Adrenal gland (tissue), 12 donors: Measurements from ENCODE around the gene LPAR2. TPM values are rescaled to one million over a fixed set of nuclear protein-coding genes. Genes with fewer than 3 reads are reported as not detected.

Experiments used
- DNase-seq, 7 donors: peaks; one replicate each; pipeline ENCODE4 v3.0.0-alpha.2; 2019 to 2020
- H3K27ac ChIP-seq, 5 donors: fragments of 200-600 bp; sonication (generic) in 4 of 5; 1 replicate in 3 of 5; 2 replicates in 2 of 5; pipeline versions ENCODE4 v1.5.1 to v1.8.0; 2016 to 2020; ENCODE audit warnings: mild to moderate bottlenecking in 1 of 5
- H3K27me3 ChIP-seq: fragments of 200-600 bp; 2 replicates; pipeline ENCODE4 v1.8.0; 2021
- H3K36me3 ChIP-seq, 2 donors: fragments of 200-600 bp; replicated peaks in 1 of 2; 1 replicate in 1 of 2; 2 replicates in 1 of 2; pipeline versions ENCODE4 v1.5.1 to v1.8.0; 2018 to 2022
- H3K4me1 ChIP-seq, 2 donors: fragments of 200-600 bp; replicated peaks in 1 of 2; 1 replicate in 1 of 2; 2 replicates in 1 of 2; pipeline versions ENCODE4 v1.5.1 to v1.8.0; 2018 to 2021
- H3K4me3 ChIP-seq, 4 donors: fragments of 200-600 bp; sonication (generic) in 3 of 4; one replicate each; pipeline ENCODE4 v1.5.1; 2016 to 2018
- H3K9me3 ChIP-seq, 3 donors: fragments of 200-600 bp; sonication (generic) in 1 of 3; replicated peaks in 1 of 3; 1 replicate in 2 of 3; 2 replicates in 1 of 3; pipeline versions ENCODE4 v1.5.1 to v1.8.0; 2016 to 2021
- CTCF ChIP-seq, 6 experiments: fragments of 450-650 bp in 4 of 6; fragments of 200-600 bp in 2 of 6; sonication (generic) in 1 of 6; IDR thresholded peaks; 1 replicate in 5 of 6; 2 replicates in 1 of 6; pipeline versions ENCODE4 v1.5.1 to v1.8.0; 2016 to 2021; ENCODE audit warnings: antibody characterized with exemption in 6 of 6, mild to moderate bottlenecking in 2 of 6, moderate library complexity in 1 of 6
- POLR2A ChIP-seq, 2 donors: fragments of 450-650 bp; IDR thresholded peaks; one replicate each; pipeline ENCODE4 v1.6.1; 2017; ENCODE audit warnings: antibody characterized with exemption in 2 of 2, mild to moderate bottlenecking in 2 of 2, moderate library complexity in 1 of 2
- WGBS, 4 donors: extraction: QIAGEN DNeasy Blood & Tissue Kit in 2 of 4; methylation state at CpG; one replicate each; pipeline versions ENCODE4 v1.1.5 to v1.1.7; 2013 to 2017; 5-methylcytosine and 5-hydroxymethylcytosine counted together
- intact Hi-C, 2 donors: fragments of 100-400 bp; cut with DNase I; formaldehyde crosslinking; loops; one replicate each; pipeline versions ENCODE4 v1.14.1 to v1.15.0; 2022 to 2023
- polyA plus RNA-seq, 3 donors: library from polyadenylated mRNA; stranded (reverse); fragments of 200-250 nt in 2 of 3; fragments of 350-450 nt in 1 of 3; fragmentation: Illumina TruSeq in 1 of 3; extraction: RNeasy Lipid Tissue Mini Kit (QIAGEN cat#74804) in 1 of 3; gene quantifications; one replicate each; pipeline ENCODE4 v1.2.3, GENCODE V29; 2013 to 2014
- total RNA-seq, 9 donors: library from RNA; depleted of rRNA in 4 of 9; stranded (reverse); fragments of >200 nt in 4 of 9; fragments of 120-200 nt in 1 of 9; fragmentation: NEBNext Ultra II Directional in 1 of 9; extraction: Animal tissue kit (Norgen Biotek cat#: 25700) in 1 of 9; gene quantifications; one replicate each; pipeline versions ENCODE4 v1.1.0 to v1.2.4, GENCODE V29; 2013 to 2023
- donor health status: healthy with polysubstance abuse.
- donor health status: Bipolar disorder and iron deficiency.
- donor health status: DM: yes; HTN: yes; CAD: no.
- donor health status: DM: no; HTN: no; CAD: no.
- donor health status: DM: no; HTN: no; CAD: no.
- donor health status: DM: yes; HTN: yes; CAD: no.

Gene LPAR2
- total and polyA plus RNA-seq, 12 donors: 0.93 to 10.5 (median 3.7) TPM

- intact Hi-C loops: loop anchor here (2.0 to 5.0 kb wide), 2 partner anchors 106 to 111 kb away; partner anchors contain the start of gene CILP2 (in 1 of the 2)
- peak in 1 of 2 donors; percentile 15 for TF ChIP-seq POLR2A (IDR thresholded peaks at IDR 0.05)
- peak; percentile 73 to 93 (median 82) for TF ChIP-seq CTCF (IDR thresholded peaks at IDR 0.05)
- Histone ChIP-seq H3K27ac (peak within 1 kb of the TSS in 3 of 5 donors; percentile 31 to 84 (median 32)), H3K4me3 (peak within 1 kb of the TSS in 3 of 4 donors; percentile 20 to 91 (median 65)), H3K4me1 (peaks cover 8 to 10% of the 10 kb centered on the region in 2 donors), H3K36me3 (peaks cover 0 to 32% of the 10 kb centered on the region in 2 donors), H3K27me3 (no peaks in the 10 kb centered on the region), H3K9me3 (no peaks in the 10 kb centered on the region)
- DNase-seq: peak; percentile 57 to 83 (median 72)
- 0 to 2% (median 1%) methylated on average over 6 to 50 of the region's 50 CpGs for WGBS, 4 donors
Observed at GRCh38 chr19:19643158-19644053, 15.4 kb upstream of the LPAR2 start, which contains the start of gene GMIP. Gene GMIP (minus strand): TSS chr19:19643657. CDS start chr19:19643529, 128 bp downstream.

GRCh38 chr19:19642506-19643157 lies 14.6 kb upstream of the LPAR2 start:
- no peaks in the 10 kb centered on the region for H3K9me3 ChIP-seq
- 28 to 39% (median 33%) methylated on average over 10 to 16 of the region's 16 CpGs for WGBS, 4 donors
- peak overlapping the region in 2 of 4 donors; percentile 65 to 91 for H3K4me3 ChIP-seq
- H3K4me1 ChIP-seq: peaks cover 8 to 10% of the 10 kb centered on the region in 2 donors
- no peaks in the 10 kb centered on the region for H3K27me3 ChIP-seq
- DNase-seq: peak in 1 of 7 donors; percentile 21
- peaks cover 0 to 29% of the 10 kb centered on the region in 2 donors for H3K36me3 ChIP-seq
- peak overlapping the region in 2 of 5 donors; percentile 32 to 84 for H3K27ac ChIP-seq
- intact Hi-C loops: loop anchor here (2.0 to 5.0 kb wide), 2 partner anchors 105 to 110 kb away; partner anchors contain the start of gene CILP2 (in 1 of the 2)
- TF ChIP-seq POLR2A (IDR thresholded peaks at IDR 0.05) (no peak), CTCF (IDR thresholded peaks at IDR 0.05) (no peak)

DNA sequence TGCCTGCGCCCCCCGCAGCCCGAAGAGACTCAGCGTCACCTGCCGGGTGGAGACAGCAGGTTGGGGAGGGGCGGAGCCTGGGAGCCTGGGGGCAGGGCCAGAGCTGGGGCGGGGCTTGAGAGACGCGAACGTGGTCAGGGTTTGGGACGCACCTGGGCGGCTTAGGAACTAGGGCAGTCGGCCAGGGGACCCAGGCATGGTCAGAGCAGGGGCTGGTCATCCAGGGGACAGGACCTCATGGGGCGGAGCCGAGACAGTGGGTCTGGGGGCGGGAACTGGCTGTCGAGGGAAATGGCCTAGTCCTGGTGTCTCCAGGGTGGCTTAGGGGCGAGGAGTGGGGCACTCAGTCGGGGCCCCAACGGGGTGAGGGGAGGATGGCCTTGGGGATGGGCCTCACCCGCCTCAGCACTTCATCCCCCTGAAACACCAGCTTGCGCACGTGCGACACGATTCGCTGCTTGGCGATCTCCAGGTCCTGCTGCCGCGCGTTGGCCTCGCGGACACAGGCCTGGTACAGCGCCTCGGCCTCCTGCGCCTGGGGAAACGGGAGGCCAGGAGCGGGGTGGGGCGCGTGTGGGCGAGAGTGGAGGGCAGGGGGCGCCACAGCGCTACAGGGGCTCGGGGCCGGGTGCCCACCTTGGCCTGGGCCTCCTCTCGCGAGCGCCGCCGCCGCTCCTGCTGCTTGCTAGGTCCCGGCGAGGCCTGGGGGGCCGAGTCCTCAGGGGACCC lies 9.7 kb upstream of the LPAR2 start:
- WGBS, 4 donors: 69 to 95% (median 74%) methylated on average over 14 to 53 of the region's 53 CpGs

More for the DNA sequence above, 9.7 kb upstream of the LPAR2 start:
- TF ChIP-seq POLR2A (IDR thresholded peaks at IDR 0.05) (no peak), CTCF (IDR thresholded peaks at IDR 0.05) (no peak)
- H3K9me3 ChIP-seq: no peaks in the 10 kb centered on the region
- intact Hi-C loops: no loop called here
- H3K27me3 ChIP-seq: no peaks in the 10 kb centered on the region
- H3K36me3 ChIP-seq: no peaks in the 10 kb centered on the region
- H3K4me1 ChIP-seq: peaks cover 0 to under 1% of the 10 kb centered on the region in 2 donors
- no peak overlapping the region for H3K27ac ChIP-seq
- no peak for DNase-seq
- no peak overlapping the region for H3K4me3 ChIP-seq
